Body of pancreas (tissue), 4 donors: ENCODE data around the gene ANTKMT. TPM values are rescaled to one million over a fixed set of nuclear protein-coding genes. Genes with fewer than 3 reads are reported as not detected.

Experiments
- ATAC-seq: fragments of 150-250 bp; one replicate; pipeline ENCODE4 v1.9.1; 2016
- DNase-seq, 4 donors: peaks; one replicate each; pipeline ENCODE4 v3.0.0-alpha.2; 2019
- H3K27ac ChIP-seq, 4 donors: fragments of 200-600 bp; sonication (generic); 1 replicate in 3 of 4; 2 replicates in 1 of 4; pipeline versions ENCODE4 v1.5.1 to v1.6.1; 2016 to 2019; ENCODE audit warnings: mild to moderate bottlenecking in 1 of 4, mixed read lengths in 1 of 4, moderate library complexity in 1 of 4
- H3K27me3 ChIP-seq, 2 donors: fragments of 200-600 bp; sonication (generic); one replicate each; pipeline ENCODE4 v1.6.0; 2016; ENCODE audit warnings: mild to moderate bottlenecking in 1 of 2
- H3K36me3 ChIP-seq, 2 donors: fragments of 200-600 bp; sonication (generic); replicated peaks in 1 of 2; 2 replicates each; pipeline ENCODE4 v1.5.1; 2016; ENCODE audit warnings: low read depth in 2 of 2; ENCODE audit not compliant: insufficient read depth in 1 of 2
- H3K4me1 ChIP-seq: fragments of 200-600 bp; sonication (generic); one replicate; pipeline ENCODE4 v1.6.0; 2016
- H3K4me3 ChIP-seq, 2 donors: fragments of 200-600 bp; sonication (generic); 1 replicate in 1 of 2; 2 replicates in 1 of 2; pipeline ENCODE4 v1.5.1; 2016 to 2019
- H3K9me3 ChIP-seq, 3 donors: fragments of 200-600 bp; sonication (generic); 1 replicate in 2 of 3; 2 replicates in 1 of 3; pipeline ENCODE4 v1.5.1; 2016
- CTCF ChIP-seq, 7 experiments: fragments of 450-650 bp in 4 of 7; fragments of 200-600 bp in 3 of 7; sonication (generic) in 3 of 7; IDR thresholded peaks; one replicate each; pipeline ENCODE4 v1.5.1; 2016 to 2019; ENCODE audit warnings: antibody characterized with exemption in 7 of 7
- POLR2A ChIP-seq, 3 donors: fragments of 450-650 bp; IDR thresholded peaks; one replicate each; pipeline ENCODE4 v1.6.1; 2016; ENCODE audit warnings: antibody characterized with exemption in 3 of 3, mild to moderate bottlenecking in 2 of 3
- WGBS, 2 donors: methylation state at CpG; one replicate each; pipeline ENCODE4 v1.1.5; 2017; 5-methylcytosine and 5-hydroxymethylcytosine counted together
- intact Hi-C: fragments of 100-400 bp; cut with DNase I; formaldehyde crosslinking; loops from one replicate; pipeline ENCODE4 v1.15.1; 2023
- total RNA-seq, 2 donors: library from RNA; depleted of rRNA; stranded (reverse); fragments of >200 nt; gene quantifications; one replicate each; pipeline ENCODE4 v1.1.0, GENCODE V29; 2016

Gene ANTKMT
- total RNA-seq, 2 donors from 2014 or later = 71.6 to 189 TPM

GRCh38 chr16:729768-730665, 9.1 kb downstream of the ANTKMT start:
- Histone ChIP-seq H3K4me3 (no peak overlapping the region), H3K27me3 (peaks cover 0 to 7% of the 10 kb centered on the region in 2 donors), H3K36me3 (peaks cover 5 to 8% of the 10 kb centered on the region in 2 donors), H3K9me3 (no peaks in the 10 kb centered on the region), H3K27ac (no peak overlapping the region), H3K4me1 (peaks cover 31% of the 10 kb centered on the region)
- no peak for ATAC-seq
- TF ChIP-seq POLR2A (IDR thresholded peaks at IDR 0.05) = no peak
- no peak for TF ChIP-seq CTCF (IDR thresholded peaks at IDR 0.05)
- intact Hi-C loops = no loop called here
- WGBS, 2 donors = 88 to 89% methylated on average over 21 to 35 of the region's 37 CpGs
- DNase-seq = no peak

- WGBS, 2 donors = 81 to 91% methylated on average over 9 to 21 of the region's 22 CpGs
- Histone ChIP-seq H3K27me3 (peaks cover 0 to 7% of the 10 kb centered on the region in 2 donors), H3K9me3 (no peaks in the 10 kb centered on the region), H3K27ac (no peak overlapping the region), H3K4me3 (no peak overlapping the region), H3K4me1 (peaks cover 31% of the 10 kb centered on the region), H3K36me3 (peaks cover 5 to 8% of the 10 kb centered on the region in 2 donors)
- intact Hi-C loops = no loop called here
- no peak for TF ChIP-seq CTCF (IDR thresholded peaks at IDR 0.05)
- no peak for TF ChIP-seq POLR2A (IDR thresholded peaks at IDR 0.05)
- no peak for DNase-seq
- ATAC-seq = no peak
Observed at GRCh38 chr16:730666-731509, 9.9 kb downstream of the ANTKMT start.

GRCh38 chr16:732332-732731, 11.4 kb downstream of the ANTKMT start:
- 94 to 95% methylated on average over 9 to 12 of the region's 12 CpGs for WGBS, 2 donors
- H3K4me3 ChIP-seq = no peak overlapping the region
- TF ChIP-seq CTCF (IDR thresholded peaks at IDR 0.05) = no peak
- TF ChIP-seq POLR2A (IDR thresholded peaks at IDR 0.05) = no peak
- H3K27ac ChIP-seq = no peak overlapping the region
- no peak for DNase-seq
- intact Hi-C loops = no loop called here
- peaks cover 5 to 15% of the 10 kb centered on the region in 2 donors for H3K36me3 ChIP-seq
- no peaks in the 10 kb centered on the region for H3K9me3 ChIP-seq
- ATAC-seq = no peak
- peaks cover 19% of the 10 kb centered on the region for H3K4me1 ChIP-seq
- peaks cover 0 to 4% of the 10 kb centered on the region in 2 donors for H3K27me3 ChIP-seq

GRCh38 chr16:732936-733335, 12.0 kb downstream of the ANTKMT start:
- DNase-seq (no peak), ATAC-seq (no peak)
- Histone ChIP-seq H3K9me3 (no peaks in the 10 kb centered on the region), H3K27ac (no peak overlapping the region), H3K36me3 (peaks cover 5 to 15% of the 10 kb centered on the region in 2 donors), H3K27me3 (no peaks in the 10 kb centered on the region), H3K4me3 (no peak overlapping the region), H3K4me1 (peaks cover 13% of the 10 kb centered on the region)
- no peak for TF ChIP-seq POLR2A (IDR thresholded peaks at IDR 0.05)
- no peak for TF ChIP-seq CTCF (IDR thresholded peaks at IDR 0.05)
- 90 to 96% methylated on average over 2 to 11 of the region's 13 CpGs for WGBS, 2 donors
- intact Hi-C loops = no loop called here
